ENCODE data around the gene NMNAT2. TPM values are rescaled to one million over a fixed set of nuclear protein-coding genes. Genes with fewer than 3 reads are reported as not detected.
"Not testable (repeated sequence)": the region's sequence is repeated elsewhere in the genome, so short reads cannot be mapped to it uniquely, and the experiment has no call there.

Gene NMNAT2
- total RNA-seq, 1 experiment from 2014 or later: 8.8 TPM

DNA sequence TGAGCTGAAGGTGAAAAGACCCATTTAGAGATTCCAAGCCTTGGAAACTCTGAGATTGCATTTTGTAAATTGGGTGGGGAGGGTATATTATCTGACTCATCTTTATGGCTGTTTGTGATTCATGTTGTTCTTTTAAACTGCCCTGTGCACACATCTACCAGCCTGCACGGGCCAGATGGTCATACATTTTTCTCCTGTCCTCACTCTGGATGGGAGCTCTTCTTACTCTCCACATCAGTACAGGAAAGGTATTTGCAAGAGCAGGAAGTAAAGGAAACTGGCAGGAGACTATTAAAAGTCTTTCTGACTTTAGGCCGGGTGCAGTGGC, 14.3 kb upstream of the NMNAT2 start (continued):
- TF ChIP-seq, protein P1, sequence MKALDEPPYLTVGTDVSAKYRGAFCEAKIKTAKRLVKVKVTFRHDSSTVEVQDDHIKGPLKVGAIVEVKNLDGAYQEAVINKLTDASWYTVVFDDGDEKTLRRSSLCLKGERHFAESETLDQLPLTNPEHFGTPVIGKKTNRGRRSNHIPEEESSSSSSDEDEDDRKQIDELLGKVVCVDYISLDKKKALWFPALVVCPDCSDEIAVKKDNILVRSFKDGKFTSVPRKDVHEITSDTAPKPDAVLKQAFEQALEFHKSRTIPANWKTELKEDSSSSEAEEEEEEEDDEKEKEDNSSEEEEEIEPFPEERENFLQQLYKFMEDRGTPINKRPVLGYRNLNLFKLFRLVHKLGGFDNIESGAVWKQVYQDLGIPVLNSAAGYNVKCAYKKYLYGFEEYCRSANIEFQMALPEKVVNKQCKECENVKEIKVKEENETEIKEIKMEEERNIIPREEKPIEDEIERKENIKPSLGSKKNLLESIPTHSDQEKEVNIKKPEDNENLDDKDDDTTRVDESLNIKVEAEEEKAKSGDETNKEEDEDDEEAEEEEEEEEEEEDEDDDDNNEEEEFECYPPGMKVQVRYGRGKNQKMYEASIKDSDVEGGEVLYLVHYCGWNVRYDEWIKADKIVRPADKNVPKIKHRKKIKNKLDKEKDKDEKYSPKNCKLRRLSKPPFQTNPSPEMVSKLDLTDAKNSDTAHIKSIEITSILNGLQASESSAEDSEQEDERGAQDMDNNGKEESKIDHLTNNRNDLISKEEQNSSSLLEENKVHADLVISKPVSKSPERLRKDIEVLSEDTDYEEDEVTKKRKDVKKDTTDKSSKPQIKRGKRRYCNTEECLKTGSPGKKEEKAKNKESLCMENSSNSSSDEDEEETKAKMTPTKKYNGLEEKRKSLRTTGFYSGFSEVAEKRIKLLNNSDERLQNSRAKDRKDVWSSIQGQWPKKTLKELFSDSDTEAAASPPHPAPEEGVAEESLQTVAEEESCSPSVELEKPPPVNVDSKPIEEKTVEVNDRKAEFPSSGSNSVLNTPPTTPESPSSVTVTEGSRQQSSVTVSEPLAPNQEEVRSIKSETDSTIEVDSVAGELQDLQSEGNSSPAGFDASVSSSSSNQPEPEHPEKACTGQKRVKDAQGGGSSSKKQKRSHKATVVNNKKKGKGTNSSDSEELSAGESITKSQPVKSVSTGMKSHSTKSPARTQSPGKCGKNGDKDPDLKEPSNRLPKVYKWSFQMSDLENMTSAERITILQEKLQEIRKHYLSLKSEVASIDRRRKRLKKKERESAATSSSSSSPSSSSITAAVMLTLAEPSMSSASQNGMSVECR (CRISPR knock-in tag; IDR thresholded peaks at IDR 0.05; ENCODE audit: borderline replicate concordance): no peak
- TF ChIP-seq, protein P2, sequence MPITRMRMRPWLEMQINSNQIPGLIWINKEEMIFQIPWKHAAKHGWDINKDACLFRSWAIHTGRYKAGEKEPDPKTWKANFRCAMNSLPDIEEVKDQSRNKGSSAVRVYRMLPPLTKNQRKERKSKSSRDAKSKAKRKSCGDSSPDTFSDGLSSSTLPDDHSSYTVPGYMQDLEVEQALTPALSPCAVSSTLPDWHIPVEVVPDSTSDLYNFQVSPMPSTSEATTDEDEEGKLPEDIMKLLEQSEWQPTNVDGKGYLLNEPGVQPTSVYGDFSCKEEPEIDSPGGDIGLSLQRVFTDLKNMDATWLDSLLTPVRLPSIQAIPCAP (CRISPR knock-in tag; IDR thresholded peaks at IDR 0.05): no peak
- TF ChIP-seq ZNF423 (CRISPR knock-in tag; IDR thresholded peaks at IDR 0.05) (no peak), TP53 (CRISPR knock-in tag; IDR thresholded peaks at IDR 0.05) (no peak)

DNA sequence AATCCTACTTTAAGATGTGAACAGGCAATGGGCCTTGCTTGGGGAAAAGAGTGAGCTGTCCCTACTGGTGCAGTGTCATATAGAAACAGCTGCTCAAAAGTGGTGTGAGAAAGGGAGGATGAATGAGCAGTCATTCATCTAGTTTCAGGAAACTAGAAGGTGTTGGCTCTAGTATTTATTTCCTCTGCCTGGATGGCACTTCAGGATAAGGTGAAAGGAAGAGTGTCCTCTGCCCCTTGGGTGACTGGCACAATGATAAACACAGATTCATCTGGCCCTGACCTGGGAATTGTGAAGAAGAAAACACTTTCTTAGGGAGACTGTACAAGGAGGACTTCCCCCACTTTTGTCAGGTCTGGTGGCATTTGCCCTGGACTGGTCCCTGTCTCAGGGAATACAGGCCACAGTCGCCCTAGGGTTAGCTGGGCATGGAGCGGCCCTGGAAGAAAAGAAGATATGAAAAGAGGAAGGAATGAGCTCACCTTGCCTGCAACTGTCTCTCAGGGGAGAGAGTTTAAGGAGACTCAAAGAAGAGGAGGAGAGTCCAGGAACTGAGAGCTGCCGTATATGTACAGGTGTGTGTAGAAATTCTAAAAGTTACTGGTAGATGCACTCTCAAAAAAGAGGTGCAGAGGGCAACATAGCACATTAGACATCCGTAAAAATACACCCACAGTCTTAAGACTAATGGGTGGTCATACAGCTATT, 13.8 kb upstream of the NMNAT2 start:
- DNase-seq (ENCODE audit: low spot score): no peak
- ChIA-PET POLR2A (interaction anchor here (0.6 to 1.0 kb wide), 2 partner anchors 14 to 450 kb away, joined by 4 read pairs; partner anchors contain the start of gene NMNAT2), CTCF (no interaction called here)
- Mint-ChIP-seq H3K27ac (no peak overlapping the region), H3K27me3 (ENCODE audit: low read depth) (no peaks in the 10 kb centered on the region), H3K4me1 (peaks cover 18% of the 10 kb centered on the region), H3K4me3 (no peak overlapping the region), H3K9me3 (peaks cover 22% of the 10 kb centered on the region), H3K36me3 (peaks cover 8% of the 10 kb centered on the region)
- TF ChIP-seq, protein P3, sequence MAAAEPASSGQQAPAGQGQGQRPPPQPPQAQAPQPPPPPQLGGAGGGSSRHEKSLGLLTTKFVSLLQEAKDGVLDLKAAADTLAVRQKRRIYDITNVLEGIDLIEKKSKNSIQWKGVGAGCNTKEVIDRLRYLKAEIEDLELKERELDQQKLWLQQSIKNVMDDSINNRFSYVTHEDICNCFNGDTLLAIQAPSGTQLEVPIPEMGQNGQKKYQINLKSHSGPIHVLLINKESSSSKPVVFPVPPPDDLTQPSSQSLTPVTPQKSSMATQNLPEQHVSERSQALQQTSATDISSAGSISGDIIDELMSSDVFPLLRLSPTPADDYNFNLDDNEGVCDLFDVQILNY (CRISPR knock-in tag; IDR thresholded peaks at IDR 0.05): no peak
- TF ChIP-seq IRF2 (CRISPR knock-in tag; IDR thresholded peaks at IDR 0.05; ENCODE audit: borderline replicate concordance, low read depth): no peak
- TF ChIP-seq, protein P4, sequence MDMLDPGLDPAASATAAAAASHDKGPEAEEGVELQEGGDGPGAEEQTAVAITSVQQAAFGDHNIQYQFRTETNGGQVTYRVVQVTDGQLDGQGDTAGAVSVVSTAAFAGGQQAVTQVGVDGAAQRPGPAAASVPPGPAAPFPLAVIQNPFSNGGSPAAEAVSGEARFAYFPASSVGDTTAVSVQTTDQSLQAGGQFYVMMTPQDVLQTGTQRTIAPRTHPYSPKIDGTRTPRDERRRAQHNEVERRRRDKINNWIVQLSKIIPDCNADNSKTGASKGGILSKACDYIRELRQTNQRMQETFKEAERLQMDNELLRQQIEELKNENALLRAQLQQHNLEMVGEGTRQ (CRISPR knock-in tag; IDR thresholded peaks at IDR 0.05): no peak
- TF ChIP-seq FOXJ3 (CRISPR knock-in tag; IDR thresholded peaks at IDR 0.05; ENCODE audit: borderline replicate concordance): no peak
- TF ChIP-seq SMAD4 (CRISPR knock-in tag; IDR thresholded peaks at IDR 0.05): no peak
- TF ChIP-seq, protein P5, sequence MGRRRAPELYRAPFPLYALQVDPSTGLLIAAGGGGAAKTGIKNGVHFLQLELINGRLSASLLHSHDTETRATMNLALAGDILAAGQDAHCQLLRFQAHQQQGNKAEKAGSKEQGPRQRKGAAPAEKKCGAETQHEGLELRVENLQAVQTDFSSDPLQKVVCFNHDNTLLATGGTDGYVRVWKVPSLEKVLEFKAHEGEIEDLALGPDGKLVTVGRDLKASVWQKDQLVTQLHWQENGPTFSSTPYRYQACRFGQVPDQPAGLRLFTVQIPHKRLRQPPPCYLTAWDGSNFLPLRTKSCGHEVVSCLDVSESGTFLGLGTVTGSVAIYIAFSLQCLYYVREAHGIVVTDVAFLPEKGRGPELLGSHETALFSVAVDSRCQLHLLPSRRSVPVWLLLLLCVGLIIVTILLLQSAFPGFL (CRISPR knock-in tag; IDR thresholded peaks at IDR 0.05; ENCODE audit: borderline replicate concordance): no peak
- no peak for TF ChIP-seq GRHL2 (CRISPR knock-in tag; IDR thresholded peaks at IDR 0.05; ENCODE audit: insufficient replicate concordance, severe bottlenecking)
- TF ChIP-seq, protein P6, sequence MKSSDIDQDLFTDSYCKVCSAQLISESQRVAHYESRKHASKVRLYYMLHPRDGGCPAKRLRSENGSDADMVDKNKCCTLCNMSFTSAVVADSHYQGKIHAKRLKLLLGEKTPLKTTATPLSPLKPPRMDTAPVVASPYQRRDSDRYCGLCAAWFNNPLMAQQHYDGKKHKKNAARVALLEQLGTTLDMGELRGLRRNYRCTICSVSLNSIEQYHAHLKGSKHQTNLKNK (CRISPR knock-in tag; IDR thresholded peaks at IDR 0.05): no peak
- TF ChIP-seq, protein P7, sequence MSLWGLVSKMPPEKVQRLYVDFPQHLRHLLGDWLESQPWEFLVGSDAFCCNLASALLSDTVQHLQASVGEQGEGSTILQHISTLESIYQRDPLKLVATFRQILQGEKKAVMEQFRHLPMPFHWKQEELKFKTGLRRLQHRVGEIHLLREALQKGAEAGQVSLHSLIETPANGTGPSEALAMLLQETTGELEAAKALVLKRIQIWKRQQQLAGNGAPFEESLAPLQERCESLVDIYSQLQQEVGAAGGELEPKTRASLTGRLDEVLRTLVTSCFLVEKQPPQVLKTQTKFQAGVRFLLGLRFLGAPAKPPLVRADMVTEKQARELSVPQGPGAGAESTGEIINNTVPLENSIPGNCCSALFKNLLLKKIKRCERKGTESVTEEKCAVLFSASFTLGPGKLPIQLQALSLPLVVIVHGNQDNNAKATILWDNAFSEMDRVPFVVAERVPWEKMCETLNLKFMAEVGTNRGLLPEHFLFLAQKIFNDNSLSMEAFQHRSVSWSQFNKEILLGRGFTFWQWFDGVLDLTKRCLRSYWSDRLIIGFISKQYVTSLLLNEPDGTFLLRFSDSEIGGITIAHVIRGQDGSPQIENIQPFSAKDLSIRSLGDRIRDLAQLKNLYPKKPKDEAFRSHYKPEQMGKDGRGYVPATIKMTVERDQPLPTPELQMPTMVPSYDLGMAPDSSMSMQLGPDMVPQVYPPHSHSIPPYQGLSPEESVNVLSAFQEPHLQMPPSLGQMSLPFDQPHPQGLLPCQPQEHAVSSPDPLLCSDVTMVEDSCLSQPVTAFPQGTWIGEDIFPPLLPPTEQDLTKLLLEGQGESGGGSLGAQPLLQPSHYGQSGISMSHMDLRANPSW (CRISPR knock-in tag; conservative IDR thresholded peaks at IDR 0.05; ENCODE audit: low read depth): no peak
- TF ChIP-seq ZNF121 (CRISPR knock-in tag; IDR thresholded peaks at IDR 0.05): no peak
- no peak for TF ChIP-seq TCF7 (CRISPR knock-in tag; IDR thresholded peaks at IDR 0.05; ENCODE audit: low read depth)
- no peak for TF ChIP-seq KAT7 (CRISPR knock-in tag; IDR thresholded peaks at IDR 0.05; ENCODE audit: borderline replicate concordance)
- TF ChIP-seq CBFB (CRISPR knock-in tag; IDR thresholded peaks at IDR 0.05; ENCODE audit: low read depth): no peak
- no peak for ATAC-seq

DNA sequence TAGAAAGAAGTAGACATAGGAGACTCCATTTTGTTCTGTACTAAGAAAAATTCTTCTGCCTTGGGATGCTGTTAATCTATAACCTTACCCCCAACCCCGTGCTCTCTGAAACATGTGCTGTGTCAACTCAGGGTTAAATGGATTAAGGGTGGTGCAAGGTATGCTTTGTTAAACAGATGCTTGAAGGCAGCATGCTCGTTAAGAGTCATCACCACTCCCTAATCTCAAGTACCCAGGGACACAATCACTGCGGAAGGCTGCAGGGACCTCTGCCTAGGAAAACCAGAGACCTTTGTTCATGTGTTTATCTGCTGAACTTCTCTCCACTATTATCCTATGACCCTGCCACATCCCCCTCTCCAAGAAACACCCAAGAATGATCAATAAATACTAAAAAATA, 9.4 kb upstream of the NMNAT2 start:
- H3K27ac Mint-ChIP-seq; H3K4me1 Mint-ChIP-seq; ATAC-seq; CTCF ChIA-PET; DNase-seq (ENCODE audit: low spot score); POLR2A ChIA-PET; H3K27me3 Mint-ChIP-seq (ENCODE audit: low read depth); H3K4me3 Mint-ChIP-seq: not testable (repeated sequence)
- Mint-ChIP-seq H3K36me3 (peaks cover 19% of the 10 kb centered on the region), H3K9me3 (peaks cover 35% of the 10 kb centered on the region)
